Left cardiac atrium (tissue), 4 donors: ENCODE results near the gene WEE2. TPM values are rescaled to one million over a fixed set of nuclear protein-coding genes. Genes with fewer than 3 reads are reported as not detected.

Source experiments
- ATAC-seq, 2 donors: fragments of 200-7000 bp; cut with Tn5 transposase; one replicate each; pipeline ENCODE4 v1.9.1; 2020; ENCODE audit warnings: mild to moderate bottlenecking in 2 of 2, moderate library complexity in 2 of 2
- DNase-seq: peaks from one replicate; pipeline ENCODE4 v3.0.0-alpha.2; 2020
- intact Hi-C, 2 donors: fragments of 100-400 bp; cut with DNase I; formaldehyde crosslinking; loops; one replicate each; pipeline versions ENCODE4 v1.14.1 to v1.15.1; 2022 to 2023
- total RNA-seq, 2 donors: library from RNA; stranded (reverse); fragmentation: NEBNext Ultra II Directional; extraction: Animal tissue kit (Norgen Biotek cat#: 25700); gene quantifications; one replicate each; pipeline ENCODE4 v1.2.1, GENCODE V29; 2021
- donor health status: DM: no; HTN: yes; CAD: no.
- donor health status: DM: no; HTN: yes; CAD: no; lungs with severe emphysema.
- donor health status: DM: yes; HTN: yes; CAD: no.
- donor health status: Dilated cardiomyopathy.

The WEE2 gene
- total RNA-seq, 2 donors from 2014 or later: not detected

- ATAC-seq: no peak
- no peak for DNase-seq
- intact Hi-C loops: no loop called here
These were observed 1.2 kb downstream of the WEE2 start for GRCh38 chr7:141709318-141709717.

GRCh38 chr7:141709749-141710148, 1.6 kb downstream of the WEE2 start:
- DNase-seq: no peak
- ATAC-seq: no peak
- intact Hi-C loops: no loop called here

- intact Hi-C loops: no loop called here
- DNase-seq (no peak), ATAC-seq (no peak)
These were observed 2.1 kb downstream of the WEE2 start for GRCh38 chr7:141710301-141710700.

GRCh38 chr7:141712603-141713255, 4.6 kb downstream of the WEE2 start:
- ATAC-seq (no peak), DNase-seq (no peak)
- intact Hi-C loops: no loop called here

GRCh38 chr7:141713890-141714289, 5.7 kb downstream of the WEE2 start:
- intact Hi-C loops: no loop called here

GRCh38 chr7:141714571-141714970, 6.4 kb downstream of the WEE2 start:
- intact Hi-C loops: no loop called here
- DNase-seq (no peak), ATAC-seq (no peak)

More at GRCh38 chr7:141713890-141714289, 5.7 kb downstream of the WEE2 start:
- DNase-seq: no peak
- no peak for ATAC-seq

- DNase-seq (no peak), ATAC-seq (no peak)
- intact Hi-C loops: no loop called here
These were observed 6.9 kb downstream of the WEE2 start for GRCh38 chr7:141715018-141715417.

GRCh38 chr7:141715794-141716689, 7.9 kb downstream of the WEE2 start:
- intact Hi-C loops: no loop called here
- ATAC-seq (no peak), DNase-seq (no peak)

GRCh38 chr7:141717450-141717849, 9.3 kb downstream of the WEE2 start:
- no peak for DNase-seq
- no peak for ATAC-seq
- intact Hi-C loops: no loop called here

GRCh38 chr7:141722529-141722928, 14.4 kb downstream of the WEE2 start:
- intact Hi-C loops: no loop called here
- DNase-seq (no peak), ATAC-seq (no peak)

- intact Hi-C loops: no loop called here
- DNase-seq: no peak
- ATAC-seq: no peak
These were observed 20.9 kb downstream of the WEE2 start for GRCh38 chr7:141729020-141729419.

GRCh38 chr7:141731476-141732149, 23.5 kb downstream of the WEE2 start:
- ATAC-seq: peak; percentile 19 to 59
- intact Hi-C loops: no loop called here
- DNase-seq: no peak

- no peak for ATAC-seq
- intact Hi-C loops: loop anchor here in 1 of 2 donors (5.0 kb wide), 1 partner anchor 80 kb away; no protein-coding TSS in a partner anchor
- no peak for DNase-seq
These were observed 29.1 kb downstream of the WEE2 start for GRCh38 chr7:141737118-141737835.

GRCh38 chr7:141737836-141738591, 29.9 kb downstream of the WEE2 start, which contains the start of gene SSBP1:
Gene SSBP1 (plus strand): TSS chr7:141738358. CDS start chr7:141739167, 809 bp downstream.
- peak; percentile 98 for ATAC-seq
- intact Hi-C loops: loop anchor here in 1 of 2 donors (5.0 kb wide), 1 partner anchor 81 kb away; no protein-coding TSS in a partner anchor
- DNase-seq: peak; percentile 90

- DNase-seq: no peak
- intact Hi-C loops: loop anchor here in 1 of 2 donors (5.0 kb wide), 1 partner anchor 81 kb away; no protein-coding TSS in a partner anchor
- ATAC-seq: no peak
These were observed 30.4 kb downstream of the WEE2 start for GRCh38 chr7:141738592-141739013.

- ATAC-seq (no peak), DNase-seq (no peak)
- intact Hi-C loops: loop anchor here in 1 of 2 donors (5.0 kb wide), 1 partner anchor 82 kb away; no protein-coding TSS in a partner anchor
These were observed 31.1 kb downstream of the WEE2 start for GRCh38 chr7:141739250-141739649.

- DNase-seq: no peak
- no peak for ATAC-seq
- intact Hi-C loops: no loop called here
These were observed 34.1 kb downstream of the WEE2 start for GRCh38 chr7:141742229-141742628.

GRCh38 chr7:141744131-141744530, 36.0 kb downstream of the WEE2 start:
- intact Hi-C loops: no loop called here
- DNase-seq (no peak), ATAC-seq (no peak)
